Sigmoid colon (tissue), 7 donors: ENCODE measurements around the gene TMED9. TPM values are rescaled to one million over a fixed set of nuclear protein-coding genes. Genes with fewer than 3 reads are reported as not detected.

Experiments used
- DNase-seq: peaks from one replicate; pipeline ENCODE4 v3.0.0-alpha.2; 2019
- H3K27ac ChIP-seq, 4 donors: fragments of 200-600 bp; sonication (generic); one replicate each; pipeline ENCODE4 v1.5.1; 2016 to 2019; ENCODE audit warnings: mild to moderate bottlenecking in 1 of 4
- H3K27me3 ChIP-seq, 3 donors: fragments of 200-600 bp; sonication (generic); one replicate each; pipeline ENCODE4 v1.5.1; 2019; ENCODE audit warnings: mild to moderate bottlenecking in 1 of 3
- H3K36me3 ChIP-seq, 4 donors: fragments of 200-600 bp; sonication (generic); one replicate each; pipeline ENCODE4 v1.5.1; 2016 to 2019
- H3K4me1 ChIP-seq, 4 donors: fragments of 200-600 bp; sonication (generic); one replicate each; pipeline ENCODE4 v1.5.1; 2017 to 2019
- H3K4me3 ChIP-seq, 4 donors: fragments of 200-600 bp; sonication (generic); one replicate each; pipeline ENCODE4 v1.5.1; 2017 to 2019; ENCODE audit warnings: mild to moderate bottlenecking in 2 of 4, moderate library complexity in 1 of 4
- H3K9me3 ChIP-seq, 4 donors: fragments of 200-600 bp in 3 of 4; sonication (generic) in 3 of 4; one replicate each; pipeline versions ENCODE4 v1.5.1 to v1.6.1; 2013 to 2019
- CTCF ChIP-seq, 4 experiments: fragments of 450-650 bp in 3 of 4; fragments of 200-600 bp in 1 of 4; IDR thresholded peaks; one replicate each; pipeline ENCODE4 v1.5.1; 2016 to 2019; ENCODE audit warnings: antibody characterized with exemption in 4 of 4, mild to moderate bottlenecking in 3 of 4, moderate library complexity in 2 of 4
- EP300 ChIP-seq, 4 donors: sonication (generic); formaldehyde crosslinking; IDR thresholded peaks; one replicate each; pipeline ENCODE4 v1.6.1; 2017; ENCODE audit warnings: antibody characterized with exemption in 4 of 4
- POLR2A ChIP-seq, 2 donors: fragments of 450-650 bp; IDR thresholded peaks; one replicate each; pipeline ENCODE4 v1.6.1; 2016; ENCODE audit warnings: antibody characterized with exemption in 2 of 2, mild to moderate bottlenecking in 2 of 2, moderate library complexity in 2 of 2
- POLR2AphosphoS5 ChIP-seq, 4 donors: sonication (generic); formaldehyde crosslinking; IDR thresholded peaks; one replicate each; pipeline ENCODE4 v1.6.1; 2017; ENCODE audit warnings: antibody characterized with exemption in 4 of 4
- WGBS, 2 donors: extraction: QIAGEN DNeasy Blood & Tissue Kit; methylation state at CpG; one replicate each; pipeline ENCODE4 v1.1.7; 2013; 5-methylcytosine and 5-hydroxymethylcytosine counted together
- intact Hi-C: fragments of 100-400 bp; cut with DNase I; formaldehyde crosslinking; loops from one replicate; pipeline ENCODE4 v1.15.1; 2023
- polyA plus RNA-seq, 3 donors: library from polyadenylated mRNA; stranded (reverse); fragments of 200-250 nt; gene quantifications; one replicate each; pipeline ENCODE4 v1.2.3, GENCODE V29; 2013
- total RNA-seq, 4 donors: library from RNA; depleted of rRNA; stranded (reverse); fragments of >200 nt; gene quantifications; one replicate each; pipeline ENCODE4 v1.1.0, GENCODE V29; 2016
- donor health status: healthy with polysubstance abuse.
- donor health status: Bipolar disorder and iron deficiency.
- donor health status: healthy.

The TMED9 gene
- 10 to 100 TPM; 48.9 to 64.5 (median 55.6) TPM for total RNA-seq
- polyA plus RNA-seq = 100 to 1,000 TPM in 1 of 3 donors, 10 to 100 TPM in 2; 37.2 to 221 (median 73.8) TPM

DNA sequence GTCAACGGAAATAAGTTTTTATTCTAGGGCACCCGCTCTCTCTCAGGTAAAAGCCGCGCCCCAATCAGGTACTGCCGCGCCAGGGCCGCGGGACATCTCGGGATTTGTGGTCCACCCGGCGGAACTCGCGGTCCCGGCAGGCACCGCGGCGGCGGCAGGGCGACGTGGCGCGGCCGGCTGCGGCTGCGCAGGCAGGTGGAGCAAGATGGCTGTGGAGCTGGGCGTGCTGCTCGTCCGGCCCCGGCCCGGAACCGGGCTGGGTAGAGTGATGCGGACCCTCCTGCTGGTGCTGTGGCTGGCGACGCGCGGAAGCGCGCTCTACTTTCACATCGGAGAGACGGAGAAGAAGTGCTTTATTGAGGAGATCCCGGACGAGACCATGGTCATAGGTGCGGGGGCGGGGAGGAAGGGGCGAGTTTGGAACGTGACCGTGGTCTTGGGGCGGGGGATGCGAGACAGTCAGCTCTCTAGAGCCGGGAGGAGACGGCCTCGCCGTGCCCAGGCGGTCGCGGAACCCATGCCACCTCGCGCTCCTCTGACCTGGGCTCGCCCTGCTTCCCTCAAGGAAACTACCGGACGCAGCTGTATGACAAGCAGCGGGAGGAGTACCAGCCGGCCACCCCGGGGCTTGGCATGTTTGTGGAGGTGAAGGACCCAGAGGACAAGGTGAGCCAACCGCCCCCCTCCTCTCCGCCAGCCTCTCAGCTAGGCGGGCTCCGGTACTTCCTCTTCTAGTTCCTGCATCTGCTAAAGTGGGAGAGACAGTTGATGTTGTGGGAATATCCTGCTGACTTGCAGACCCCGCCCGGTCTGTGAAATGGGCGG is at the start of gene TMED9:
TSS of gene TMED9 (plus strand) at position 194 of the 825 bp plus-strand sequence. CDS start at position 206, 12 bp downstream.
- Histone ChIP-seq H3K36me3 (peaks cover 11 to 36% (median 27%) of the 10 kb centered on the region in 4 donors), H3K9me3 (no peaks in the 10 kb centered on the region), H3K27me3 (peaks cover 0 to 27% (median 0%) of the 10 kb centered on the region in 3 donors), H3K27ac (peak within 1 kb of the TSS; percentile 72 to 82 (median 78)), H3K4me3 (peak within 1 kb of the TSS; percentile 64 to 97 (median 91)), H3K4me1 (peaks cover 0 to 20% (median 17%) of the 10 kb centered on the region in 4 donors)
- TF ChIP-seq EP300 (IDR thresholded peaks at IDR 0.05) (no peak), POLR2AphosphoS5 (IDR thresholded peaks at IDR 0.05) (peak; percentile 73 to 93 (median 84)), POLR2A (IDR thresholded peaks at IDR 0.05) (peak; percentile 67 to 70)
- 0% methylated on average over 71 of the region's 71 CpGs for WGBS, 2 donors
- intact Hi-C loops = loop anchor here (2.0 kb wide), 1 partner anchor 39 kb away; no protein-coding TSS in a partner anchor
- peak; percentile 88 for DNase-seq

- intact Hi-C loops = no loop called here
- peak overlapping the region in 1 of 4 donors; percentile 44 for H3K27ac ChIP-seq
- 96 to 97% methylated on average over 4 of the region's 4 CpGs for WGBS, 2 donors
- peaks cover 0 to 10% (median 0%) of the 10 kb centered on the region in 4 donors for H3K36me3 ChIP-seq
- H3K27me3 ChIP-seq = no peaks in the 10 kb centered on the region
- no peak for TF ChIP-seq POLR2A (IDR thresholded peaks at IDR 0.05)
- no peak for TF ChIP-seq EP300 (IDR thresholded peaks at IDR 0.05)
- no peak for TF ChIP-seq POLR2AphosphoS5 (IDR thresholded peaks at IDR 0.05)
- TF ChIP-seq CTCF (IDR thresholded peaks at IDR 0.05) = no peak
- no peak overlapping the region for H3K4me3 ChIP-seq
- H3K9me3 ChIP-seq = no peaks in the 10 kb centered on the region
- DNase-seq = no peak
- peaks cover 0 to 90% (median 76%) of the 10 kb centered on the region in 4 donors for H3K4me1 ChIP-seq
Observed at GRCh38 chr5:177542816-177543465, 49.1 kb upstream of the TMED9 start.

- DNase-seq = peak; percentile 91
- TF ChIP-seq POLR2AphosphoS5 (IDR thresholded peaks at IDR 0.05) (peak; percentile 21 to 73 (median 44)), POLR2A (IDR thresholded peaks at IDR 0.05) (no peak), EP300 (IDR thresholded peaks at IDR 0.05) (peak in 1 of 4 donors; percentile 57), CTCF (IDR thresholded peaks at IDR 0.05) (no peak)
- Histone ChIP-seq H3K27me3 (no peaks in the 10 kb centered on the region), H3K4me1 (peaks cover 0 to 85% (median 67%) of the 10 kb centered on the region in 4 donors), H3K36me3 (peaks cover 0 to 6% (median 0%) of the 10 kb centered on the region in 4 donors), H3K27ac (peak overlapping the region; percentile 75 to 87 (median 84)), H3K9me3 (no peaks in the 10 kb centered on the region), H3K4me3 (no peak overlapping the region)
- intact Hi-C loops = no loop called here
- 85 to 88% methylated on average over 4 of the region's 4 CpGs for WGBS, 2 donors
Observed at GRCh38 chr5:177545487-177546257, 46.3 kb upstream of the TMED9 start.

DNA sequence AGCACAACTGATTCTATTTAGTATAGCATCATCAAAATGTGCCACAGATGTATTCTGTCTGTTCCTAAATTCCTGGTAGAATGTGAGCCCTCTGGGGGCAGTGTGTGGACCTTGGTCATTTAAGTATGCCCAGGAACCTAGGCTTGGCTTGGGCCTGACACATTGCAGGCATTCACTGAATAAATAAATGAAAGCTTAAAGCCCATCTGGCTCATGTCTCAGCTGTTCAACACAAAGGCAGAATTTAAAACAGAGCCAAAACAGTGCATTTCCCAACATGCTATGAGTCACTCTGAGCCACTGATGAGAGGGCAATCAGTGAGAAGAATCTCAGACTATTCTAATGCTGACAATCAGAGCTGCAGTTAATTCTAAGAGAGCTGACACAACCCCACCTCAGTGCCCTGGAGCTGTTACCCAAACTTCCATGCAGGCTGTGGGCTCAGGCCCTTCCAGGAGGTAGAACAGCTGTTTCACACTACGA is 45.7 kb upstream of the TMED9 start:
- peak overlapping the region; percentile 75 to 87 (median 84) for H3K27ac ChIP-seq
- H3K9me3 ChIP-seq = no peaks in the 10 kb centered on the region
- peak; percentile 86 for DNase-seq
- H3K27me3 ChIP-seq = no peaks in the 10 kb centered on the region
- H3K36me3 ChIP-seq = peaks cover 0 to 12% (median 0%) of the 10 kb centered on the region in 4 donors
- intact Hi-C loops = no loop called here
- 83 to 86% methylated on average over 1 of the region's 1 CpG for WGBS, 2 donors
- peaks cover 0 to 88% (median 64%) of the 10 kb centered on the region in 4 donors for H3K4me1 ChIP-seq
- peak; percentile 51 to 89 (median 74) for TF ChIP-seq EP300 (IDR thresholded peaks at IDR 0.05)
- TF ChIP-seq POLR2A (IDR thresholded peaks at IDR 0.05) = no peak
- TF ChIP-seq POLR2AphosphoS5 (IDR thresholded peaks at IDR 0.05) = peak; percentile 89 to 97 (median 94)
- no peak overlapping the region for H3K4me3 ChIP-seq

- 88 to 91% methylated on average over 3 of the region's 3 CpGs for WGBS, 2 donors
- Histone ChIP-seq H3K27ac (peak overlapping the region; percentile 15 to 55 (median 38)), H3K4me3 (no peak overlapping the region), H3K27me3 (no peaks in the 10 kb centered on the region), H3K9me3 (no peaks in the 10 kb centered on the region), H3K4me1 (peaks cover 0 to 90% (median 66%) of the 10 kb centered on the region in 4 donors), H3K36me3 (peaks cover 0 to 15% (median 0%) of the 10 kb centered on the region in 4 donors)
- DNase-seq = no peak
- TF ChIP-seq POLR2AphosphoS5 (IDR thresholded peaks at IDR 0.05) = no peak
- no peak for TF ChIP-seq EP300 (IDR thresholded peaks at IDR 0.05)
- no peak for TF ChIP-seq CTCF (IDR thresholded peaks at IDR 0.05)
- no peak for TF ChIP-seq POLR2A (IDR thresholded peaks at IDR 0.05)
- intact Hi-C loops = no loop called here
Observed at GRCh38 chr5:177547736-177548135, 44.3 kb upstream of the TMED9 start.
